ENCODE results near the gene GNG13. TPM values are rescaled to one million over a fixed set of nuclear protein-coding genes. Genes with fewer than 3 reads are reported as not detected.

The GNG13 gene
- total and polyA plus RNA-seq, 9 of the 15 experiments (the other 6 are each of a cell fraction or from before 2014, with no cell fraction given): not detected

DNA sequence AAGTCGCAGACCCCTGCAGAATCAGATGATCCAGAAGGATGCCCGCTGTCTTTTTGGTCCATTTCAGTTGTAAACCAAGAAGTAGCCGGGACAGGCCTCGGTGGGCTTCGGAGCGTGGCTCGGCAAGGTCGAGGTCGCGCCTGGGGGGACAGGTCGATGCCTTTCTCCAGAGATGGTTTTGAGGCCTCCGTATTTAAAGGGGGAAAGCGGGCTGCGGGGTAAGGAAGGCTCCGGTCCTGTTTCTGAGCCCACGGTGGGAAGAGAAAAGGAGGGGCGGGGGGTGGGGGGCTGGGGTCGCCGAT lies 7.5 kb upstream of the GNG13 start:
- ATAC-seq (no peak), FAIRE-seq (no peak), DNase-seq (ENCODE audit: extremely low read depth in 1 of 4, low spot score in 3 of 4) (peak in 1 of 4 experiments; percentile 11)
- no peak for TF ChIP-seq FOXJ2 (tag; IDR thresholded peaks at IDR 0.05)
- 0 out of 2 replicates have a peak, but pooled peaks have one; percentile 62 for TF ChIP-seq ZFX (CRISPR knock-in tag; IDR thresholded peaks at IDR 0.05)
- peak; percentile 70; the same call in 1 of the 2 replicates for TF ChIP-seq PHF8 (IDR thresholded peaks at IDR 0.05; ENCODE audit: borderline replicate concordance, low read length)
- TF ChIP-seq PTBP1 (IDR thresholded peaks at IDR 0.05; ENCODE audit: low read depth, low read length): 0 out of 2 replicates have a peak, but pooled peaks have one; percentile 2
- peak; percentile 1; the same call in 1 of the 2 replicates for TF ChIP-seq KAT7 (CRISPR knock-in tag; IDR thresholded peaks at IDR 0.05; ENCODE audit: borderline replicate concordance)
- 0 out of 2 replicates have a peak, but pooled peaks have one; percentile 5 for TF ChIP-seq ZBTB17 (CRISPR knock-in tag; IDR thresholded peaks at IDR 0.05)
- TF ChIP-seq EP300 (IDR thresholded peaks at IDR 0.05; ENCODE audit: low read length): no peak
- TF ChIP-seq, protein P1, sequence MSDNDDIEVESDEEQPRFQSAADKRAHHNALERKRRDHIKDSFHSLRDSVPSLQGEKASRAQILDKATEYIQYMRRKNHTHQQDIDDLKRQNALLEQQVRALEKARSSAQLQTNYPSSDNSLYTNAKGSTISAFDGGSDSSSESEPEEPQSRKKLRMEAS (CRISPR knock-in tag; IDR thresholded peaks at IDR 0.05): peak; percentile 1; the same call in 1 of the 2 replicates
- TF ChIP-seq L3MBTL2 (IDR thresholded peaks at IDR 0.05): peak; percentile 40; the same call in 1 of the 2 replicates
- no peak for TF ChIP-seq DMBX1 (CRISPR knock-in tag; IDR thresholded peaks at IDR 0.05; ENCODE audit: borderline replicate concordance)
- TF ChIP-seq ZNF644 (tag; IDR thresholded peaks at IDR 0.05; ENCODE audit: low read depth): 0 out of 2 replicates have a peak, but pooled peaks have one; percentile 13
- intact Hi-C loops (cut with micrococcal nuclease) (loop anchor here (5.0 kb wide), 1 partner anchor 96 kb away; no protein-coding TSS in a partner anchor), in situ Hi-C loops (cut with MboI) (no loop called here)
- Histone ChIP-seq H3K9me3 (replicated peaks; ENCODE audit: control insufficient read depth, insufficient read depth, low read depth, low read length) (no peaks in the 10 kb centered on the region), H3K9ac (ENCODE audit: insufficient read depth in 1 of 2, low read depth in 2 of 2, low read length in 2 of 2) (peak overlapping the region; percentile 79 to 94), H4K20me1 (replicated peaks; ENCODE audit: control insufficient read depth, insufficient read depth, low read length) (no peaks in the 10 kb centered on the region), H3K4me1 (replicated peaks in 1 of 2; ENCODE audit: control insufficient read depth in 2 of 2, insufficient read depth in 2 of 2, low read length in 2 of 2) (peaks cover 4 to 61% of the 10 kb centered on the region in 2 experiments; a peak in 4 of 5 replicates), H3K4me2 (ENCODE audit: insufficient read depth, low read length) (peak overlapping the region; percentile 96), H3K27ac (ENCODE audit: extremely low read depth, low read depth, low read length) (peak overlapping the region; percentile 95; the same call in 2 of the 3 replicates), H3K9me1 (ENCODE audit: control insufficient read depth, insufficient read depth, low read length) (no peaks in the 10 kb centered on the region), H3K4me3 (peak overlapping the region; percentile 98), H3K27me3 (ENCODE audit: control insufficient read depth in 2 of 2, insufficient read depth in 2 of 2, low read length in 2 of 2) (peaks cover 8 to 24% of the 10 kb centered on the region in 2 experiments; a peak in 4 of 5 replicates), H2AFZ (ENCODE audit: low read depth, low read length) (peak overlapping the region; percentile 100), H3K36me3 (ENCODE audit: control insufficient read depth, insufficient read depth, low read length) (no peaks in the 10 kb centered on the region), H3K79me2 (ENCODE audit: control insufficient read depth, insufficient read depth, low read length) (peaks cover 6% of the 10 kb centered on the region; the same call in 2 of the 3 replicates)
- WGBS (ENCODE audit: insufficient coverage, low coverage, missing lambda C conversion rate): 22% methylated on average over 15 of the region's 19 CpGs
- ChIA-PET CTCF (ENCODE audit: low intra/inter-chr PET ratio) (interaction anchor here (0.5 kb wide), 1 partner anchor 241 kb away, joined by 3 read pairs; no protein-coding TSS in a partner anchor), POLR2A (interaction anchor here (1.7 kb wide), 1 partner anchor 12 kb away, joined by 5 read pairs; no protein-coding TSS in a partner anchor)
- BruUV-seq (replicated peaks): no TSS peak

Data from K562 (cell line).